ENCODE measurements around the gene PPIA. TPM values are rescaled to one million over a fixed set of nuclear protein-coding genes. Genes with fewer than 3 reads are reported as not detected.

PPIA gene
- total RNA-seq, 3 donors from 2014 or later (not counting 1 experiment from before 2014, with no cell fraction given) = 701 to 727 (median 718) TPM

DNA sequence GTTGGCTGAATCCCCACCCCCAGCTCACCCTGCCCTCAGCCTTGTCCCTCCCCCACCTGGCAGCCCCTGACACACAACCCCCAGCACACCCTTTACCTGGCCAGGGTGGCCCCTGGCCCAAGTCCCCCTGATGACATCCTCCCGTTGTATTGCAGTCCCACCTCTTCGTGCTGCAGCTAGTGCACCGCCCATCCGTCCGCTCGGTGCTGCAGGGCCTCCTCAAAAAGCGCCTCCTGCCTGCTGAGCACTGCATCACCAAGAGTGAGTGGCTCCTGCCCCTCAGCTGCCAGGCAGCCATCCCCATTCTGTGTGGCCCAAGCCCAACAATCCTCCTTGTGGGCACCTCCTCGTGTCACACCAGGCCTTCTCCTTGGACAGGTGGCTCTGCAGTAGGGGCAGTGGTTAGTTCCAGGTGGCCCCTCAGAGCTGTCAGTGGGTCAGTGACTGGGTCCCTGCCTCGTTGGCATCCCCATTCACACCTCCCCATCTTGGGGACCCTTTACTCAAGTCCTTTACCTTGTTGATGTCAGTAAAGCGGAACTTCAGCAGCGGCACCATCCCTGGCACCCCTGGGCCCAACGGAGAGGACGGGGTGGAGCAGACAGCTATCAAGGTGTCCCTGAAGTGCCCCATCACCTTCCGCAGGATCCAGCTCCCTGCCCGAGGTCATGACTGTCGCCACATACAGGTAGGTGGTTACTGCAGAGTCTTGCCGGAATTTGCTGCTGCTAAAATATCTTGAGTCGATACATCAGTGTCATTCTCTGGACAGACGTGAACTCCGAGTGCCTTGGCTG is 33.6 kb upstream of the PPIA start:
- no peak overlapping the region for H3K27ac Mint-ChIP-seq
- WGBS (ENCODE audit: insufficient coverage) = 95% methylated on average over 20 of the region's 20 CpGs
- intact Hi-C loops (cut with micrococcal nuclease) = no loop called here

GRCh38 chr7:44764081-44764480 is 32.4 kb upstream of the PPIA start:
- peaks cover 21% of the 10 kb centered on the region for H3K4me1 ChIP-seq (ENCODE audit: control insufficient read depth, insufficient read depth, low read length)
- Mint-ChIP-seq H3K4me1 (peaks cover 17% of the 10 kb centered on the region in 2 donors), H3K4me3 (no peak overlapping the region), H3K27ac (no peak overlapping the region), H3K9me3 (no peaks in the 10 kb centered on the region), H3K36me3 (no peaks in the 10 kb centered on the region), H3K27me3 (ENCODE audit: low read depth in 2 of 2) (no peaks in the 10 kb centered on the region)
- H3K4me3 ChIP-seq (ENCODE audit: low read length) = no peak overlapping the region
- H3K27ac ChIP-seq (ENCODE audit: low read length) = no peak overlapping the region
- peaks cover 77% of the 10 kb centered on the region for H3K36me3 ChIP-seq (ENCODE audit: control insufficient read depth, insufficient read depth, low read length)
- no peak for ATAC-seq
- DNase-seq = no peak
- H3K9me3 ChIP-seq (ENCODE audit: control insufficient read depth, insufficient read depth, low read length) = no peaks in the 10 kb centered on the region
- TF ChIP-seq, protein P1, sequence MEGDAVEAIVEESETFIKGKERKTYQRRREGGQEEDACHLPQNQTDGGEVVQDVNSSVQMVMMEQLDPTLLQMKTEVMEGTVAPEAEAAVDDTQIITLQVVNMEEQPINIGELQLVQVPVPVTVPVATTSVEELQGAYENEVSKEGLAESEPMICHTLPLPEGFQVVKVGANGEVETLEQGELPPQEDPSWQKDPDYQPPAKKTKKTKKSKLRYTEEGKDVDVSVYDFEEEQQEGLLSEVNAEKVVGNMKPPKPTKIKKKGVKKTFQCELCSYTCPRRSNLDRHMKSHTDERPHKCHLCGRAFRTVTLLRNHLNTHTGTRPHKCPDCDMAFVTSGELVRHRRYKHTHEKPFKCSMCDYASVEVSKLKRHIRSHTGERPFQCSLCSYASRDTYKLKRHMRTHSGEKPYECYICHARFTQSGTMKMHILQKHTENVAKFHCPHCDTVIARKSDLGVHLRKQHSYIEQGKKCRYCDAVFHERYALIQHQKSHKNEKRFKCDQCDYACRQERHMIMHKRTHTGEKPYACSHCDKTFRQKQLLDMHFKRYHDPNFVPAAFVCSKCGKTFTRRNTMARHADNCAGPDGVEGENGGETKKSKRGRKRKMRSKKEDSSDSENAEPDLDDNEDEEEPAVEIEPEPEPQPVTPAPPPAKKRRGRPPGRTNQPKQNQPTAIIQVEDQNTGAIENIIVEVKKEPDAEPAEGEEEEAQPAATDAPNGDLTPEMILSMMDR (IDR thresholded peaks at IDR 0.05) = no peak
- intact Hi-C loops (cut with micrococcal nuclease) = no loop called here
- H3K27me3 ChIP-seq (ENCODE audit: control insufficient read depth, insufficient read depth, low read length) = no peaks in the 10 kb centered on the region
- WGBS (ENCODE audit: insufficient coverage) = 100% methylated on average over 4 of the region's 6 CpGs

More for the DNA sequence above, 33.6 kb upstream of the PPIA start:
- peaks cover 5 to 6% of the 10 kb centered on the region in 2 donors for H3K4me1 Mint-ChIP-seq
- H3K9me3 Mint-ChIP-seq = no peaks in the 10 kb centered on the region
- no peak for ATAC-seq
- Histone ChIP-seq H3K27ac (ENCODE audit: low read length) (no peak overlapping the region), H3K27me3 (ENCODE audit: control insufficient read depth, insufficient read depth, low read length) (no peaks in the 10 kb centered on the region), H3K9me3 (ENCODE audit: control insufficient read depth, insufficient read depth, low read length) (no peaks in the 10 kb centered on the region), H3K4me1 (ENCODE audit: control insufficient read depth, insufficient read depth, low read length) (peaks cover 9% of the 10 kb centered on the region), H3K4me3 (ENCODE audit: low read length) (no peak overlapping the region), H3K36me3 (ENCODE audit: control insufficient read depth, insufficient read depth, low read length) (peaks cover 82% of the 10 kb centered on the region)
- H3K27me3 Mint-ChIP-seq (ENCODE audit: low read depth in 2 of 2) = no peaks in the 10 kb centered on the region
- no peak overlapping the region for H3K4me3 Mint-ChIP-seq
- TF ChIP-seq, protein P1 (IDR thresholded peaks at IDR 0.05) = no peak
- DNase-seq = no peak
- no peaks in the 10 kb centered on the region for H3K36me3 Mint-ChIP-seq

GRCh38 chr7:44764665-44765578 is 31.6 kb upstream of the PPIA start:
- DNase-seq (no peak), ATAC-seq (no peak)
- no peaks in the 10 kb centered on the region for H3K9me3 Mint-ChIP-seq
- H3K36me3 Mint-ChIP-seq = no peaks in the 10 kb centered on the region
- Histone ChIP-seq H3K9me3 (ENCODE audit: control insufficient read depth, insufficient read depth, low read length) (no peaks in the 10 kb centered on the region), H3K27me3 (ENCODE audit: control insufficient read depth, insufficient read depth, low read length) (no peaks in the 10 kb centered on the region), H3K4me3 (ENCODE audit: low read length) (no peak overlapping the region), H3K4me1 (ENCODE audit: control insufficient read depth, insufficient read depth, low read length) (peaks cover 29% of the 10 kb centered on the region), H3K27ac (ENCODE audit: low read length) (no peak overlapping the region), H3K36me3 (ENCODE audit: control insufficient read depth, insufficient read depth, low read length) (peaks cover 68% of the 10 kb centered on the region)
- no peak overlapping the region for H3K27ac Mint-ChIP-seq
- H3K4me3 Mint-ChIP-seq = no peak overlapping the region
- peaks cover 25 to 26% of the 10 kb centered on the region in 2 donors for H3K4me1 Mint-ChIP-seq
- WGBS (ENCODE audit: insufficient coverage) = 97% methylated on average over 22 of the region's 22 CpGs
- TF ChIP-seq, protein P1 (IDR thresholded peaks at IDR 0.05) = no peak
- H3K27me3 Mint-ChIP-seq (ENCODE audit: low read depth in 2 of 2) = no peaks in the 10 kb centered on the region
- intact Hi-C loops (cut with micrococcal nuclease) = no loop called here

All from natural killer cell (primary cell).